ENCODE results near the gene ADORA2A.
"Not testable (repeated sequence)": the region's sequence is repeated elsewhere in the genome, so short reads cannot be mapped to it uniquely, and the experiment has no call there.

Gene ADORA2A

GRCh38 chr22:24489011-24489410 lies 61.6 kb downstream of the ADORA2A start:
- no peak for DNase-seq (ENCODE audit: extremely low spot score)
- POLR2A ChIA-PET: no interaction called here
- TF ChIP-seq HDGF (IDR thresholded peaks at IDR 0.05; ENCODE audit: borderline replicate concordance): no peak
- no peak for TF ChIP-seq L3MBTL2 (conservative IDR thresholded peaks at IDR 0.05)
- no peak for TF ChIP-seq ARNT (IDR thresholded peaks at IDR 0.05)
- TF ChIP-seq BHLHE40 (IDR thresholded peaks at IDR 0.05; ENCODE audit: borderline replicate concordance): no peak
- no peak for TF ChIP-seq SUZ12 (IDR thresholded peaks at IDR 0.05)
- TF ChIP-seq PKNOX1 (IDR thresholded peaks at IDR 0.05): no peak
- TF ChIP-seq LEF1 (IDR thresholded peaks at IDR 0.05; ENCODE audit: borderline replicate concordance): no peak
- TF ChIP-seq ZNF384 (IDR thresholded peaks at IDR 0.05): no peak
- TF ChIP-seq FOXM1 (IDR thresholded peaks at IDR 0.05; ENCODE audit: borderline replicate concordance): no peak
- no peak for TF ChIP-seq FOXA1 (IDR thresholded peaks at IDR 0.05)
- CTCF ChIA-PET: no interaction called here

GRCh38 chr22:24489434-24489833 lies 62.0 kb downstream of the ADORA2A start:
- POLR2A ChIA-PET; CTCF ChIA-PET; DNase-seq (ENCODE audit: extremely low spot score): not testable (repeated sequence)
